H1 (cell line): Measurements from ENCODE around the gene NUP210. TPM values are rescaled to one million over a fixed set of nuclear protein-coding genes. Genes with fewer than 3 reads are reported as not detected.

ENCODE experiments used
- JUND ChIP-seq: IDR thresholded peaks from 2 replicates; pipeline ENCODE4 v1.6.1; 2011; ENCODE audit warnings: mild to moderate bottlenecking, improper control_type of control experiment, low read length
- polyA plus RNA-seq, 7 experiments: library from polyadenylated mRNA; depleted of rRNA in 3 of 7; stranded (reverse) in 5 of 7; unstranded in 2 of 7; fragments of >200 nt in 5 of 7; fragments of 200-250 nt in 2 of 7; gene quantifications; 1 replicate in 5 of 7; 2 replicates in 1 of 7; 4 replicates in 1 of 7; pipeline versions ENCODE4 v1.2.1 to v1.2.3, GENCODE V29; 2011 to 2013; ENCODE audit warnings: missing spikeins in 2 of 7, mixed read lengths in 2 of 7
- total RNA-seq: library from RNA; stranded (reverse); fragmentation: NEBNext Ultra II Directional; extraction: Animal tissue kit (Norgen Biotek cat#: 25700); gene quantifications from 2 replicates; pipeline ENCODE4 v1.2.1, GENCODE V29; 2021
- TF ChIP-seq, protein P1 (sequence below), 3 experiments: IDR thresholded peaks; 1 replicate in 2 of 3; 2 replicates in 1 of 3; pipeline versions ENCODE4 v1.5.1 to v1.6.1; 2011; ENCODE audit warnings: low read length in 3 of 3, mild to moderate bottlenecking in 3 of 3, inconsistent platforms in 2 of 3, low read depth in 1 of 3, moderate library complexity in 1 of 3; ENCODE audit not compliant: insufficient read depth in 1 of 3; ENCODE audit errors: control extremely low read depth in 1 of 3

The NUP210 gene
- total and polyA plus RNA-seq, 2 of the 8 experiments (the other 6 are each of a cell fraction or from before 2014, with no cell fraction given) = 51.0 to 53.7 TPM

GRCh38 chr3:13415997-13416793 lies 3.9 kb downstream of the NUP210 start (continued):
- TF ChIP-seq, protein P1, sequence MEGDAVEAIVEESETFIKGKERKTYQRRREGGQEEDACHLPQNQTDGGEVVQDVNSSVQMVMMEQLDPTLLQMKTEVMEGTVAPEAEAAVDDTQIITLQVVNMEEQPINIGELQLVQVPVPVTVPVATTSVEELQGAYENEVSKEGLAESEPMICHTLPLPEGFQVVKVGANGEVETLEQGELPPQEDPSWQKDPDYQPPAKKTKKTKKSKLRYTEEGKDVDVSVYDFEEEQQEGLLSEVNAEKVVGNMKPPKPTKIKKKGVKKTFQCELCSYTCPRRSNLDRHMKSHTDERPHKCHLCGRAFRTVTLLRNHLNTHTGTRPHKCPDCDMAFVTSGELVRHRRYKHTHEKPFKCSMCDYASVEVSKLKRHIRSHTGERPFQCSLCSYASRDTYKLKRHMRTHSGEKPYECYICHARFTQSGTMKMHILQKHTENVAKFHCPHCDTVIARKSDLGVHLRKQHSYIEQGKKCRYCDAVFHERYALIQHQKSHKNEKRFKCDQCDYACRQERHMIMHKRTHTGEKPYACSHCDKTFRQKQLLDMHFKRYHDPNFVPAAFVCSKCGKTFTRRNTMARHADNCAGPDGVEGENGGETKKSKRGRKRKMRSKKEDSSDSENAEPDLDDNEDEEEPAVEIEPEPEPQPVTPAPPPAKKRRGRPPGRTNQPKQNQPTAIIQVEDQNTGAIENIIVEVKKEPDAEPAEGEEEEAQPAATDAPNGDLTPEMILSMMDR (IDR thresholded peaks at IDR 0.05; ENCODE audit: control extremely low read depth in 1 of 3, insufficient read depth in 1 of 3, low read depth in 1 of 3, low read length in 3 of 3) = peak in 2 of 3 experiments; percentile 69 to 81; a peak in 3 of 4 replicates
- no peak for TF ChIP-seq JUND
- TF ChIP-seq, all 59 proteins: peak for 4
